Measurements from ENCODE around the gene SRGAP1. TPM values are rescaled to one million over a fixed set of nuclear protein-coding genes. Genes with fewer than 3 reads are reported as not detected.

The SRGAP1 gene
- polyA plus RNA-seq, 1 donor from 2014 or later: 4.8 TPM

- Histone ChIP-seq H3K9me2 (ENCODE audit: insufficient read depth, low read length) (no peaks in the 10 kb centered on the region), H3K36me3 (ENCODE audit: insufficient read depth, low read length) (no peaks in the 10 kb centered on the region), H3K27me3 (ENCODE audit: insufficient read depth, low read depth, low read length) (no peaks in the 10 kb centered on the region), H3K79me2 (replicated peaks; ENCODE audit: insufficient read depth, low read length) (no peaks in the 10 kb centered on the region), H3K9me3 (ENCODE audit: low read length) (no peaks in the 10 kb centered on the region), H3K4me3 (ENCODE audit: low read length) (no peak overlapping the region), H4K20me1 (ENCODE audit: insufficient read depth) (no peaks in the 10 kb centered on the region), H3K9ac (ENCODE audit: low read length) (no peak overlapping the region), H3F3A (ENCODE audit: insufficient read depth, low read length, poor library complexity, severe bottlenecking) (no peaks in the 10 kb centered on the region), H3K4me2 (ENCODE audit: low read length) (no peak overlapping the region), H3K27ac (ENCODE audit: low read length) (no peak overlapping the region), H2AFZ (ENCODE audit: low read depth, low read length) (no peak overlapping the region)
- TF ChIP-seq EP300 (conservative IDR thresholded peaks at IDR 0.05; ENCODE audit: poor library complexity, severe bottlenecking): no peak
- TF ChIP-seq CTCF (IDR thresholded peaks at IDR 0.05; ENCODE audit: poor library complexity, severe bottlenecking): no peak
- no peak for TF ChIP-seq RAD21 (conservative IDR thresholded peaks at IDR 0.05)
- no peak for TF ChIP-seq SMC3 (conservative IDR thresholded peaks at IDR 0.05; ENCODE audit: poor library complexity)
- TF ChIP-seq, protein P1, sequence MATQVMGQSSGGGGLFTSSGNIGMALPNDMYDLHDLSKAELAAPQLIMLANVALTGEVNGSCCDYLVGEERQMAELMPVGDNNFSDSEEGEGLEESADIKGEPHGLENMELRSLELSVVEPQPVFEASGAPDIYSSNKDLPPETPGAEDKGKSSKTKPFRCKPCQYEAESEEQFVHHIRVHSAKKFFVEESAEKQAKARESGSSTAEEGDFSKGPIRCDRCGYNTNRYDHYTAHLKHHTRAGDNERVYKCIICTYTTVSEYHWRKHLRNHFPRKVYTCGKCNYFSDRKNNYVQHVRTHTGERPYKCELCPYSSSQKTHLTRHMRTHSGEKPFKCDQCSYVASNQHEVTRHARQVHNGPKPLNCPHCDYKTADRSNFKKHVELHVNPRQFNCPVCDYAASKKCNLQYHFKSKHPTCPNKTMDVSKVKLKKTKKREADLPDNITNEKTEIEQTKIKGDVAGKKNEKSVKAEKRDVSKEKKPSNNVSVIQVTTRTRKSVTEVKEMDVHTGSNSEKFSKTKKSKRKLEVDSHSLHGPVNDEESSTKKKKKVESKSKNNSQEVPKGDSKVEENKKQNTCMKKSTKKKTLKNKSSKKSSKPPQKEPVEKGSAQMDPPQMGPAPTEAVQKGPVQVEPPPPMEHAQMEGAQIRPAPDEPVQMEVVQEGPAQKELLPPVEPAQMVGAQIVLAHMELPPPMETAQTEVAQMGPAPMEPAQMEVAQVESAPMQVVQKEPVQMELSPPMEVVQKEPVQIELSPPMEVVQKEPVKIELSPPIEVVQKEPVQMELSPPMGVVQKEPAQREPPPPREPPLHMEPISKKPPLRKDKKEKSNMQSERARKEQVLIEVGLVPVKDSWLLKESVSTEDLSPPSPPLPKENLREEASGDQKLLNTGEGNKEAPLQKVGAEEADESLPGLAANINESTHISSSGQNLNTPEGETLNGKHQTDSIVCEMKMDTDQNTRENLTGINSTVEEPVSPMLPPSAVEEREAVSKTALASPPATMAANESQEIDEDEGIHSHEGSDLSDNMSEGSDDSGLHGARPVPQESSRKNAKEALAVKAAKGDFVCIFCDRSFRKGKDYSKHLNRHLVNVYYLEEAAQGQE (IDR thresholded peaks at IDR 0.05; ENCODE audit: borderline replicate concordance): no peak
- no peak for TF ChIP-seq TAF1 (IDR thresholded peaks at IDR 0.05; ENCODE audit: low read depth)
- no peak for TF ChIP-seq EZH2 (IDR thresholded peaks at IDR 0.05; ENCODE audit: borderline replicate concordance, insufficient read depth, low read length, poor library complexity, severe bottlenecking)
- TF ChIP-seq MXI1 (conservative IDR thresholded peaks at IDR 0.05; ENCODE audit: poor library complexity, severe bottlenecking): no peak
- TF ChIP-seq POLR2AphosphoS5 (IDR thresholded peaks at IDR 0.05): no peak
These were observed 165.0 kb downstream of the SRGAP1 start for GRCh38 chr12:64009321-64010068.

GRCh38 chr12:64010069-64010686 lies 165.7 kb downstream of the SRGAP1 start:
- no peaks in the 10 kb centered on the region for H3K9me3 ChIP-seq (ENCODE audit: low read length)
- no peaks in the 10 kb centered on the region for H3K79me2 ChIP-seq (replicated peaks; ENCODE audit: insufficient read depth, low read length)
- no peak overlapping the region for H3K4me3 ChIP-seq (ENCODE audit: low read length)
- no peaks in the 10 kb centered on the region for H3K36me3 ChIP-seq (ENCODE audit: insufficient read depth, low read length)
- no peaks in the 10 kb centered on the region for H3K9me2 ChIP-seq (ENCODE audit: insufficient read depth, low read length)
- no peaks in the 10 kb centered on the region for H4K20me1 ChIP-seq (ENCODE audit: insufficient read depth)
- no peak overlapping the region for H3K27ac ChIP-seq (ENCODE audit: low read length)
- no peak overlapping the region for H3K4me2 ChIP-seq (ENCODE audit: low read length)
- H3K9ac ChIP-seq (ENCODE audit: low read length): no peak overlapping the region
- no peak overlapping the region for H2AFZ ChIP-seq (ENCODE audit: low read depth, low read length)
- no peak for TF ChIP-seq MXI1 (conservative IDR thresholded peaks at IDR 0.05; ENCODE audit: poor library complexity, severe bottlenecking)
- no peak for TF ChIP-seq SMC3 (conservative IDR thresholded peaks at IDR 0.05; ENCODE audit: poor library complexity)
- TF ChIP-seq, protein P1 (IDR thresholded peaks at IDR 0.05; ENCODE audit: borderline replicate concordance): no peak
- TF ChIP-seq EP300 (conservative IDR thresholded peaks at IDR 0.05; ENCODE audit: poor library complexity, severe bottlenecking): no peak
- no peak for TF ChIP-seq CTCF (IDR thresholded peaks at IDR 0.05; ENCODE audit: poor library complexity, severe bottlenecking)
- TF ChIP-seq EZH2 (IDR thresholded peaks at IDR 0.05; ENCODE audit: borderline replicate concordance, insufficient read depth, low read length, poor library complexity, severe bottlenecking): no peak
- TF ChIP-seq TAF1 (IDR thresholded peaks at IDR 0.05; ENCODE audit: low read depth): no peak
- no peak for TF ChIP-seq POLR2AphosphoS5 (IDR thresholded peaks at IDR 0.05)
- no peak for TF ChIP-seq RAD21 (conservative IDR thresholded peaks at IDR 0.05)
- no peaks in the 10 kb centered on the region for H3K27me3 ChIP-seq (ENCODE audit: insufficient read depth, low read depth, low read length)
- H3F3A ChIP-seq (ENCODE audit: insufficient read depth, low read length, poor library complexity, severe bottlenecking): no peaks in the 10 kb centered on the region

Data from neural cell (in vitro differentiated cells).